ENCODE measurements around the gene KCNH4.

The KCNH4 gene

DNA sequence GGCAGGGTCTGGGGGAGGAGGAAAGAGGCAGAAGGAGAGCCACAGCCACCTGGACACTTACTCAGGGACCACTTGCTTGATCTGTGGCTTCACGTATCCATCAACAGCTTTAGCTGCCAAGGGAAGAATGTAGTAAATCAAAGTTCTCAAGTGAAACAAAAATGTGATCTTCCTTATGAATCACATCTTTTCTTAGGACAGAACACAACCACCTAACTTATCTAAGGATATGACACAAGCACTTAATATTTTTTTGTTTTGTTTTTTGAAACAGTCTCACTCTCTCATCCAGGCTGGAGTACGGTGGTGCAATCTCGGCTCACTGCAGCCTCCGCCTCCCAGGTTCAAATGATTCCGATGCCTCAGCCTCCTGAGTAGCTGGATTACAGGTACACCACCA, 21.8 kb upstream of the KCNH4 start:
- H3K9me3 ChIP-seq (ENCODE audit: insufficient read depth, low read length): no peaks in the 10 kb centered on the region
- H3K27ac ChIP-seq (ENCODE audit: low read length): no peak overlapping the region
- H3K4me1 ChIP-seq (ENCODE audit: low read length): peaks cover 18% of the 10 kb centered on the region
- H3K36me3 ChIP-seq (replicated peaks; ENCODE audit: low read depth, low read length): peaks cover 46% of the 10 kb centered on the region
- TF ChIP-seq, protein P1, sequence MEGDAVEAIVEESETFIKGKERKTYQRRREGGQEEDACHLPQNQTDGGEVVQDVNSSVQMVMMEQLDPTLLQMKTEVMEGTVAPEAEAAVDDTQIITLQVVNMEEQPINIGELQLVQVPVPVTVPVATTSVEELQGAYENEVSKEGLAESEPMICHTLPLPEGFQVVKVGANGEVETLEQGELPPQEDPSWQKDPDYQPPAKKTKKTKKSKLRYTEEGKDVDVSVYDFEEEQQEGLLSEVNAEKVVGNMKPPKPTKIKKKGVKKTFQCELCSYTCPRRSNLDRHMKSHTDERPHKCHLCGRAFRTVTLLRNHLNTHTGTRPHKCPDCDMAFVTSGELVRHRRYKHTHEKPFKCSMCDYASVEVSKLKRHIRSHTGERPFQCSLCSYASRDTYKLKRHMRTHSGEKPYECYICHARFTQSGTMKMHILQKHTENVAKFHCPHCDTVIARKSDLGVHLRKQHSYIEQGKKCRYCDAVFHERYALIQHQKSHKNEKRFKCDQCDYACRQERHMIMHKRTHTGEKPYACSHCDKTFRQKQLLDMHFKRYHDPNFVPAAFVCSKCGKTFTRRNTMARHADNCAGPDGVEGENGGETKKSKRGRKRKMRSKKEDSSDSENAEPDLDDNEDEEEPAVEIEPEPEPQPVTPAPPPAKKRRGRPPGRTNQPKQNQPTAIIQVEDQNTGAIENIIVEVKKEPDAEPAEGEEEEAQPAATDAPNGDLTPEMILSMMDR (IDR thresholded peaks at IDR 0.05; ENCODE audit: low read depth, low read length): no peak
- no peak for TF ChIP-seq EZH2phosphoT487 (IDR thresholded peaks at IDR 0.05; ENCODE audit: low read depth)
- H3K27me3 ChIP-seq (ENCODE audit: low read depth, low read length): no peaks in the 10 kb centered on the region
- H3K79me2 ChIP-seq (ENCODE audit: low read length): no peaks in the 10 kb centered on the region
- H3K9ac ChIP-seq (ENCODE audit: low read length): no peak overlapping the region
- H2AFZ ChIP-seq (ENCODE audit: low read depth, low read length): no peak overlapping the region
- H4K20me1 ChIP-seq (ENCODE audit: insufficient read depth, low read length): no peaks in the 10 kb centered on the region
- H3K4me2 ChIP-seq (ENCODE audit: low read length): no peak overlapping the region
- H3K4me3 ChIP-seq (ENCODE audit: low read length): no peak overlapping the region

DNA sequence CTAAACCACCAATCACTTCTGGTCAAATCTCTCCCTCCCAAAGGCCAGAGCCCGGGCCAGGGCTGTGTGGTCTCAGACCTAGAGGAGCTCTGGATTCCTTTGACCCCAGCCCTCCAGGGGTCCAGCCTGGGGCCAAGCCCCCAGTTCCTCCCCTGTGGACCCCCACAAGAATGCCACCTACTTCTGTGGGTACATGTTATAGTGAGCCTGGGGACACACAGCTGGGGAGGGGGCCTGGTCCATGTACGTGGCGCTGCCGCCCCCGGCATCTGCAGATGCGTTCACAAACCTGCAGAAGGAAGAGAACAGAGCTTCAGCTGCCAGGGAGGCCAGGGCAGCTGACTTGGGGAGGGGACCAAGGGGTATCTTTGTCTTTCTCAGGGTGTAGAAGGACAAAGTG, 21.2 kb upstream of the KCNH4 start:
- TF ChIP-seq, protein P1 (IDR thresholded peaks at IDR 0.05; ENCODE audit: low read depth, low read length): no peak
- TF ChIP-seq EZH2phosphoT487 (IDR thresholded peaks at IDR 0.05; ENCODE audit: low read depth): no peak
- no peaks in the 10 kb centered on the region for H4K20me1 ChIP-seq (ENCODE audit: insufficient read depth, low read length)
- H3K36me3 ChIP-seq (replicated peaks; ENCODE audit: low read depth, low read length): peaks cover 41% of the 10 kb centered on the region
- H3K79me2 ChIP-seq (ENCODE audit: low read length): no peaks in the 10 kb centered on the region
- H3K9ac ChIP-seq (ENCODE audit: low read length): no peak overlapping the region
- no peak overlapping the region for H2AFZ ChIP-seq (ENCODE audit: low read depth, low read length)
- H3K9me3 ChIP-seq (ENCODE audit: insufficient read depth, low read length): no peaks in the 10 kb centered on the region
- no peak overlapping the region for H3K4me2 ChIP-seq (ENCODE audit: low read length)
- no peak overlapping the region for H3K27ac ChIP-seq (ENCODE audit: low read length)
- no peaks in the 10 kb centered on the region for H3K27me3 ChIP-seq (ENCODE audit: low read depth, low read length)
- no peak overlapping the region for H3K4me3 ChIP-seq (ENCODE audit: low read length)
- peaks cover 18% of the 10 kb centered on the region for H3K4me1 ChIP-seq (ENCODE audit: low read length)

DNA sequence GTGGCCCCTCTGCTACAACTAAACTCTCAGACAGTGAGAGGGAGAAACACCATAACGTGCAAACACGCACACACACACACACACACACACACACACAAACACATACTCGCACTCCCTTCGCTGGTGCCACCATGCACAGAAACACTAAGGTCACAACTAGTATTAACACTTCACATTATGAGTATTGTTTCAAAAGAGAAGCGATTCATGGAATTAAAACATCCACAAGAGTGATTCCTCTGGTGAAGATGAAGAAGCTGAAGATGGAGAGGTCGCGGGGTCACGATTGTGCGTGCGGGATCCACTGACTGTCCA, 20.5 kb upstream of the KCNH4 start:
- Histone ChIP-seq H3K4me1 (ENCODE audit: low read length) (peaks cover 18% of the 10 kb centered on the region), H3K9me3 (ENCODE audit: insufficient read depth, low read length) (no peaks in the 10 kb centered on the region), H2AFZ (ENCODE audit: low read depth, low read length) (no peak overlapping the region), H4K20me1 (ENCODE audit: insufficient read depth, low read length) (no peaks in the 10 kb centered on the region), H3K79me2 (ENCODE audit: low read length) (no peaks in the 10 kb centered on the region), H3K36me3 (replicated peaks; ENCODE audit: low read depth, low read length) (peaks cover 40% of the 10 kb centered on the region), H3K4me2 (ENCODE audit: low read length) (no peak overlapping the region), H3K9ac (ENCODE audit: low read length) (no peak overlapping the region), H3K4me3 (ENCODE audit: low read length) (no peak overlapping the region), H3K27ac (ENCODE audit: low read length) (no peak overlapping the region), H3K27me3 (ENCODE audit: low read depth, low read length) (no peaks in the 10 kb centered on the region)
- TF ChIP-seq EZH2phosphoT487 (IDR thresholded peaks at IDR 0.05; ENCODE audit: low read depth): no peak
- TF ChIP-seq, protein P1 (IDR thresholded peaks at IDR 0.05; ENCODE audit: low read depth, low read length): no peak

DNA sequence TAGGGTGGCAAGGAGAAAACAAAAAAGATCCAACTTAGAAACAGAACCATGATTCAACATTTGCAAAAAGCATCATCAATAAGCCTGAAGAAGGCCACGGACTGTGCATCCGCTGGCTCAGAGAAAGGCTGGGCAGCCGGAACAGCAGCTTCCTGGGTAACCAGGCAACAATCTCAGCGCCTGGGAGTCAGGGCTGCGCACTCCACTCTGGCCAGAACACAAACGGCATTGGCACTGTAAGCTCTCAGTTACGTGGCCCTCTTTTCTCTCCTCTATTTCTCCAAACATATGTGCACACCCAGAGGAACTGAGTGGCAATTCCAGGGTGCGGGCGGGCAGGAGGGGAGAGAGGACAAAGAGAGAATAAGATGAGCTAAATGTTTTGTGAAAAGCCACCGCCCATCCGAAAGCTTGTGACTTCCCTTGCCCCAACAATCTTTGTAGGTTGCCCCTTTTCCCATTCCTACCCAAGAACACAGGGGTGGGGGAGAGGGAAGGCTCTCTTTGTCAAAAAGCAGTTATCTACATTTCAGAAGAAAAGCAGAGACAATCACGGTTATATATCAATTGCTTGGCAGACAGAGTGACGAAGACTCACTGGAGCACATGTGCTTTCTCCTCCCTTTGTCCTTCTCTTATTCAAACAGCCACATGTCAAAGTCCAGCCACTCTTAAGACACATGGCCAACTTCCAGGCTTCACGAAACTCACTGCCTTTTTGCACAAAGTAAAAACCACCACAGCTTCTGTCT, 19.9 kb upstream of the KCNH4 start:
- Histone ChIP-seq H3K9ac (ENCODE audit: low read length) (no peak overlapping the region), H3K79me2 (ENCODE audit: low read length) (no peaks in the 10 kb centered on the region), H3K27me3 (ENCODE audit: low read depth, low read length) (no peaks in the 10 kb centered on the region), H3K9me3 (ENCODE audit: insufficient read depth, low read length) (no peaks in the 10 kb centered on the region), H3K36me3 (replicated peaks; ENCODE audit: low read depth, low read length) (peaks cover 36% of the 10 kb centered on the region), H3K27ac (ENCODE audit: low read length) (peak overlapping the region; percentile 11; the same call in 1 of the 2 replicates), H3K4me3 (ENCODE audit: low read length) (no peak overlapping the region), H3K4me1 (ENCODE audit: low read length) (peaks cover 18% of the 10 kb centered on the region), H4K20me1 (ENCODE audit: insufficient read depth, low read length) (no peaks in the 10 kb centered on the region), H3K4me2 (ENCODE audit: low read length) (no peak overlapping the region), H2AFZ (ENCODE audit: low read depth, low read length) (no peak overlapping the region)
- no peak for TF ChIP-seq EZH2phosphoT487 (IDR thresholded peaks at IDR 0.05; ENCODE audit: low read depth)
- TF ChIP-seq, protein P1 (IDR thresholded peaks at IDR 0.05; ENCODE audit: low read depth, low read length): no peak
